MCF 10A (cell line): ENCODE data around the gene RIOK3. TPM values are rescaled to one million over a fixed set of nuclear protein-coding genes. Genes with fewer than 3 reads are reported as not detected.
"Not testable (repeated sequence)": the region's sequence is repeated elsewhere in the genome, so short reads cannot be mapped to it uniquely, and the experiment has no call there.

ENCODE experiments used
- BruUV-seq: library from RNA; stranded (reverse); fragments of 400-500 nt; replicated peaks from 2 replicates; lab custom pipeline; 2021; lab: Mats Ljungman, UMichigan
- CTCF ChIA-PET: fragments of 300-600 bp; sonication (Branson Sonifier 250); formaldehyde crosslinking; extraction: SDS; loops from one replicate; lab custom pipeline; 2021; ENCODE audit warnings: antibody characterized with exemption, inconsistent platforms; lab: Yijun Ruan, JAX
- POLR2A ChIA-PET: fragments of 300-600, 350-650 bp; sonication (Branson Sonifier 250); formaldehyde crosslinking; extraction: SDS; loops from one replicate; lab custom pipeline; 2020; ENCODE audit warnings: antibody characterized with exemption, inconsistent platforms; lab: Yijun Ruan, JAX
- DNase-seq: peaks from one replicate; pipeline ENCODE4 v3.0.0-alpha.2; 2018; ENCODE audit not compliant: unreplicated experiment
- H3K27ac Mint-ChIP-seq: one replicate; pipeline ENCODE4 v1.8.0; 2022; ENCODE audit warnings: mild to moderate bottlenecking, low read depth, mixed read lengths; ENCODE audit not compliant: unreplicated experiment
- H3K27me3 Mint-ChIP-seq: one replicate; pipeline ENCODE4 v1.8.0; 2022; ENCODE audit warnings: mixed read lengths; ENCODE audit not compliant: insufficient read depth, unreplicated experiment
- H3K36me3 Mint-ChIP-seq: one replicate; pipeline ENCODE4 v1.8.0; 2022; ENCODE audit warnings: mild to moderate bottlenecking, moderate library complexity, mixed read lengths; ENCODE audit not compliant: insufficient read depth, unreplicated experiment
- H3K4me1 Mint-ChIP-seq: one replicate; pipeline ENCODE4 v1.8.0; 2022; ENCODE audit warnings: mixed read lengths; ENCODE audit not compliant: insufficient read depth, unreplicated experiment
- H3K4me3 Mint-ChIP-seq: one replicate; pipeline ENCODE4 v1.8.0; 2022; ENCODE audit warnings: mild to moderate bottlenecking, moderate library complexity, mixed read lengths; ENCODE audit not compliant: unreplicated experiment
- H3K9me3 Mint-ChIP-seq: one replicate; pipeline ENCODE4 v1.8.0; 2022; ENCODE audit warnings: mixed read lengths; ENCODE audit not compliant: unreplicated experiment
- intact Hi-C: fragments of 100-400 bp; cut with micrococcal nuclease; formaldehyde crosslinking; loops from 2 replicates; pipeline ENCODE4 v1.14.1; 2022
- total RNA-seq: library from RNA; stranded (reverse); gene quantifications from 2 replicates; pipeline ENCODE4 v1.2.3, GENCODE V29; 2022
- TF ChIP-seq, protein P1 (sequence below): fragments of 200-600 bp; IDR thresholded peaks from one replicate; pipeline ENCODE4 v1.8.0; 2022; ENCODE audit warnings: antibody characterized with exemption, mild to moderate bottlenecking; ENCODE audit not compliant: unreplicated experiment

RIOK3 gene
- total RNA-seq, 1 experiment from 2014 or later: 97.1 TPM

DNA sequence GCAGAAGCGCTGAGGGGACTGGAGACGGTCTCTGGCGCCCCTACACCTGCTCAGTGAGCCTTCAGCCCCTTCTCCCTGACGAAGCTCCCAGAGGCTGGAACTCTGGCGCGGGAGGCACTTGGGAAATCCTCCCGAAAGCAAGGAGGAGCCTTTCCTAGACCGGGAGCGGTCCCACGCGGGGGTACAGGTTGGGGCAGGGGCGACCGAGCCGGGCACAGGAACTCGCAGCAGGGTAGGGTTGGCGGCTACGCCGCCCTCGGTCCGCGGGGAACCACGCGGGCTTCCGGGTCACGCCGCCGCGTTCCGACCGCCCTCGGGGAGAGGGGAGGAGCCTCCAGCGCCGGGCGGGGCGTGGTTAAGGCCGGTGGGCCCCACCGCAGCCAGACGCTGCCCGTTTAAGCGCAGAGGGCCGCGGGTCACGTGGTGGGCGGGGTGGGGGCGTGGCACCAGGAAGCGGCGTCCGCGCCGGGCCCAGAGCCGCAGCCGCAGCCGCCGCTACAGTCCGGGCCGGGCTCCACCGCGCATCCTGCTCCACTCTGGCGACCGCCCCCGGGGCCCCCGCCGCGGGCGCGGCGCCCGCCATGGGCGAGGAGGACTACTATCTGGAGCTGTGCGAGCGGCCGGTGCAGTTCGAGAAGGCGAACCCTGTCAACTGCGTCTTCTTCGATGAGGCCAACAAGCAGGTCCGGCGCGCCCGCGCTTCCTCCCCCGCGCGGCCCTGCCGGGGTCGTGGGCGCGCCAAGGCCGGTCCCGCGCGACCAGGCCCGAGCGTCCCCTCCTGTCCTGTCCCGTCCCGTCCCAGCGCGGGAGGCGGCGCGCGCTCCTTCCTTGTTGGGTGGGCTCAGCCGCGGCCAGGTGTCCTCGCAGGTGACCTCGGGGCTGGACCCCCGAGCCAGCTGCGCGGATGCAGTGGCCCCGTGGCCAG lies 50.2 kb downstream of the RIOK3 start, which contains the start of gene RMC1:
TSS of gene RMC1 (plus strand) at position 474 of the 925 bp plus-strand sequence. CDS start at position 582, 108 bp downstream.
- ChIA-PET POLR2A (interaction anchor here (0.6 to 3.9 kb wide), 21 partner anchors 9 to 387 kb away, joined by 3 to 27 read pairs (median 4); partner anchors contain the start of genes NPC1 and RIOK3), CTCF (interaction anchor here (0.5 to 3.2 kb wide), 6 partner anchors 12 to 1669 kb away, joined by 3 to 25 read pairs (median 4); no protein-coding TSS in a partner anchor)
- intact Hi-C loops: no loop called here
- peak within 1 kb of the TSS; percentile 92 for H3K27ac Mint-ChIP-seq
- peak within 1 kb of the TSS; percentile 81 for H3K4me3 Mint-ChIP-seq
- TF ChIP-seq, protein P1, sequence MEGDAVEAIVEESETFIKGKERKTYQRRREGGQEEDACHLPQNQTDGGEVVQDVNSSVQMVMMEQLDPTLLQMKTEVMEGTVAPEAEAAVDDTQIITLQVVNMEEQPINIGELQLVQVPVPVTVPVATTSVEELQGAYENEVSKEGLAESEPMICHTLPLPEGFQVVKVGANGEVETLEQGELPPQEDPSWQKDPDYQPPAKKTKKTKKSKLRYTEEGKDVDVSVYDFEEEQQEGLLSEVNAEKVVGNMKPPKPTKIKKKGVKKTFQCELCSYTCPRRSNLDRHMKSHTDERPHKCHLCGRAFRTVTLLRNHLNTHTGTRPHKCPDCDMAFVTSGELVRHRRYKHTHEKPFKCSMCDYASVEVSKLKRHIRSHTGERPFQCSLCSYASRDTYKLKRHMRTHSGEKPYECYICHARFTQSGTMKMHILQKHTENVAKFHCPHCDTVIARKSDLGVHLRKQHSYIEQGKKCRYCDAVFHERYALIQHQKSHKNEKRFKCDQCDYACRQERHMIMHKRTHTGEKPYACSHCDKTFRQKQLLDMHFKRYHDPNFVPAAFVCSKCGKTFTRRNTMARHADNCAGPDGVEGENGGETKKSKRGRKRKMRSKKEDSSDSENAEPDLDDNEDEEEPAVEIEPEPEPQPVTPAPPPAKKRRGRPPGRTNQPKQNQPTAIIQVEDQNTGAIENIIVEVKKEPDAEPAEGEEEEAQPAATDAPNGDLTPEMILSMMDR: no peak
- H3K4me1 Mint-ChIP-seq: peaks cover 12% of the 10 kb centered on the region
- H3K36me3 Mint-ChIP-seq: peaks cover 18% of the 10 kb centered on the region
- DNase-seq: peak; percentile 91
- no peaks in the 10 kb centered on the region for H3K9me3 Mint-ChIP-seq
- no peaks in the 10 kb centered on the region for H3K27me3 Mint-ChIP-seq
- no TSS peak for BruUV-seq

DNA sequence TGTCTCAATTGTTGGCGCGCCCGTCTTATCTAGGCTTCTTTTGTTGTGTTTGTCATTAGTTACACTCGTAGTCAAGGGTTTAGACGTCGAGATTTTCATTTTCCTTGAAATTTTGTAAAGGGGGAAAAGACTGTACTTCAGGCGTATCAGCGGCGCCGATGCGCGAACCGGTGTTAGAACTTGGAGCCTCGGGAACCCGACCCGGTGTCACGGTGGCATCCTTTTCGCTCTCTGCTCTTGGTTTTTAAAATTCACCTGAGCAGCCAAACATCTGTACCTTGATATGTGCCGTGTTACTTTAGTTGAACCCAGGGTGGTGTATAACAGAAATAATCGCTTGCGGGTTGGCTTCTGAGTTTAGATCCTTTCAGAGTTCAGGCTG lies 50.9 kb downstream of the RIOK3 start:
- Mint-ChIP-seq H3K27ac (peak overlapping the region; percentile 88), H3K4me3 (peak overlapping the region; percentile 81), H3K27me3 (no peaks in the 10 kb centered on the region), H3K9me3 (no peaks in the 10 kb centered on the region), H3K4me1 (peaks cover 12% of the 10 kb centered on the region), H3K36me3 (peaks cover 25% of the 10 kb centered on the region)
- intact Hi-C loops: no loop called here
- TF ChIP-seq, protein P1: no peak
- CTCF ChIA-PET: interaction anchor here (0.7 to 3.2 kb wide), 3 partner anchors 12 to 47 kb away, joined by 3 to 25 read pairs (median 3); no protein-coding TSS in a partner anchor
- peak; percentile 16 for DNase-seq
- POLR2A ChIA-PET: interaction anchor here (0.6 to 3.9 kb wide), 12 partner anchors 10 to 473 kb away, joined by 3 to 27 read pairs (median 3); partner anchors contain the start of genes NPC1 and RIOK3
- no TSS peak for BruUV-seq

DNA sequence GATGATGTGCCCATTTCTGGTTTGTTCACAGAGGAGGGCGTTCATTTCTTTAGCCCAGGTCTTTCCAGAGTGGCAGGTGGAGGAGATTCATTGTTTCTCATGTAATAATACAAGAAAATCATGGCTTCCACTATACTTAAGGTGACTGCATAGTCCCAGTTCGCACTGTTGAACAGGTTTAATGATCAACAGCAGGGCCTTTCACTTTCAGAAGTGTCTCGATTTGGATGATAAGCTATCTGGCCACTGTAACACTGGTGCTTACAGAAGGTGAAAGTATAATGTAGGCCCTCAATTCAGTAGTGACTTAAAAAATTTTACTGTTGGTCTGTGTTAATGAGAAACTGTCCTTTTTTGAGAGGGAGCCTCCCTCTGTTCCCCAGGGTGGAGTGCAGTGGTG lies 51.6 kb downstream of the RIOK3 start:
- intact Hi-C loops: no loop called here
- TF ChIP-seq, protein P1: no peak
- Mint-ChIP-seq H3K4me1 (peaks cover 12% of the 10 kb centered on the region), H3K9me3 (no peaks in the 10 kb centered on the region), H3K27me3 (no peaks in the 10 kb centered on the region), H3K27ac (peak overlapping the region; percentile 88), H3K4me3 (peak overlapping the region; percentile 81), H3K36me3 (peaks cover 33% of the 10 kb centered on the region)
- BruUV-seq: no TSS peak
- DNase-seq: no peak
- ChIA-PET POLR2A (interaction anchor here (1.0 to 3.9 kb wide), 8 partner anchors 11 to 473 kb away, joined by 3 to 27 read pairs (median 3); partner anchors contain the start of gene RIOK3), CTCF (interaction anchor here (0.6 to 3.2 kb wide), 11 partner anchors 11 to 883 kb away, joined by 3 to 25 read pairs (median 3); no protein-coding TSS in a partner anchor)

DNA sequence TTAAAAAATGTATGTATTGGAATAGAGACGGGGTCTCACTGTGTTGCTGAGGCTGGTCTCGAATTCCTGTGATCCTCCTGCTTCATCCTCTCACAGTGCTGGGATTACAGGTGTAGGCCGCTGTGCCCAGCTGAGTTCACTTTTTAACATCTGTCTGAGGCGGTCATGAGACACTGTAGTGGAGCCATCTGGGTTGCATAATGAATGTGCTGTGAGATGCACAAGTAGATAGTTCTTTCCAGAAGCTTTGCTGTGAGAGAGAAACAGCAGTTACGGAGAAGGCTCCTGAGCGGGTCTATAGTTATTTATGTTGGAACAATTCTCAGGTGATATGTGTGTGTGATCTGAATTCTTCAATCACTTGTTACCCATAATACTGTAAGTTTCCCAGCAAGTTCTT lies 53.3 kb downstream of the RIOK3 start:
- H3K4me1 Mint-ChIP-seq: peaks cover 12% of the 10 kb centered on the region
- BruUV-seq: no TSS peak
- H3K9me3 Mint-ChIP-seq: no peaks in the 10 kb centered on the region
- no peak for DNase-seq
- CTCF ChIA-PET: interaction anchor here (0.6 to 3.2 kb wide), 2 partner anchors 9 to 425 kb away, joined by 4 to 25 read pairs; no protein-coding TSS in a partner anchor
- intact Hi-C loops: no loop called here
- TF ChIP-seq, protein P1: no peak
- no peak overlapping the region for H3K27ac Mint-ChIP-seq
- peaks cover 47% of the 10 kb centered on the region for H3K36me3 Mint-ChIP-seq
- no peaks in the 10 kb centered on the region for H3K27me3 Mint-ChIP-seq
- H3K4me3 Mint-ChIP-seq: no peak overlapping the region
- POLR2A ChIA-PET: interaction anchor here (3.9 kb wide), 1 partner anchor 9 kb away, joined by 19 read pairs; no protein-coding TSS in a partner anchor

DNA sequence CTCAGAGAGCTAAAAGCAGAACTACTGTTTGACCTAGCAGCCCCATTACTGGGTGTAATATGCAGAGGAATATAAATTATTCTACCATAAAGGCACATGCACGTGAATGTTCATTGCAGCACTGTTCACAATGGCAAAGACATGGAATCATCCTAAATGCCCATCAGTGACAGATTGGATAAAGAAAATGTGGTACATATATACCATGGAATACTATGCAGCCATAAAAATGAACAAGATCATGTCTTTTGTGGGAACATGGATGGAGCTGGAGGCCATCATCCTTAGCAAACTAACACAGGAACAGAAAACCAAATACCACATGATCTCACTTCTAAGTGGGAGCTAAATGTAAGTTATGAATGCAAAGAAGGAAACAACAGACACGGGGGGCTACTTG lies 57.8 kb downstream of the RIOK3 start:
- H3K27me3 Mint-ChIP-seq, POLR2A ChIA-PET, H3K4me3 Mint-ChIP-seq, intact Hi-C loops, DNase-seq, BruUV-seq, H3K27ac Mint-ChIP-seq, H3K9me3 Mint-ChIP-seq: not testable (repeated sequence)
- CTCF ChIA-PET: interaction anchor here (0.9 kb wide), 1 partner anchor 74 kb away, joined by 3 read pairs; no protein-coding TSS in a partner anchor
- H3K4me1 Mint-ChIP-seq: peaks cover 16% of the 10 kb centered on the region
- H3K36me3 Mint-ChIP-seq: peaks cover 68% of the 10 kb centered on the region
